Omental fat pad (tissue), 4 donors: ENCODE data around the gene HDAC5. TPM values are rescaled to one million over a fixed set of nuclear protein-coding genes. Genes with fewer than 3 reads are reported as not detected.
"Not testable (repeated sequence)": the region's sequence is repeated elsewhere in the genome, so short reads cannot be mapped to it uniquely, and the experiment has no call there.

Source experiments
- ATAC-seq: fragments of 150-250 bp; one replicate; pipeline ENCODE4 v1.9.1; 2016; ENCODE audit warnings: mild to moderate bottlenecking, moderate library complexity; ENCODE audit not compliant: low FRiP score
- DNase-seq: peaks from one replicate; pipeline ENCODE4 v3.0.0-alpha.2; 2019; ENCODE audit warnings: low spot score
- total RNA-seq, 4 donors: library from RNA; depleted of rRNA; stranded (reverse); fragments of >200 nt; gene quantifications; one replicate each; pipeline ENCODE4 v1.1.0, GENCODE V29; 2016
- TF ChIP-seq, protein P1 (sequence below), 3 donors: fragments of 450-650 bp; IDR thresholded peaks; one replicate each; pipeline ENCODE4 v1.5.1; 2016 to 2017; ENCODE audit warnings: antibody characterized with exemption in 3 of 3, mild to moderate bottlenecking in 3 of 3, moderate library complexity in 2 of 3

The HDAC5 gene
- total RNA-seq, 4 donors from 2014 or later, result 52.5 to 91.9 (median 62.4) TPM

DNA sequence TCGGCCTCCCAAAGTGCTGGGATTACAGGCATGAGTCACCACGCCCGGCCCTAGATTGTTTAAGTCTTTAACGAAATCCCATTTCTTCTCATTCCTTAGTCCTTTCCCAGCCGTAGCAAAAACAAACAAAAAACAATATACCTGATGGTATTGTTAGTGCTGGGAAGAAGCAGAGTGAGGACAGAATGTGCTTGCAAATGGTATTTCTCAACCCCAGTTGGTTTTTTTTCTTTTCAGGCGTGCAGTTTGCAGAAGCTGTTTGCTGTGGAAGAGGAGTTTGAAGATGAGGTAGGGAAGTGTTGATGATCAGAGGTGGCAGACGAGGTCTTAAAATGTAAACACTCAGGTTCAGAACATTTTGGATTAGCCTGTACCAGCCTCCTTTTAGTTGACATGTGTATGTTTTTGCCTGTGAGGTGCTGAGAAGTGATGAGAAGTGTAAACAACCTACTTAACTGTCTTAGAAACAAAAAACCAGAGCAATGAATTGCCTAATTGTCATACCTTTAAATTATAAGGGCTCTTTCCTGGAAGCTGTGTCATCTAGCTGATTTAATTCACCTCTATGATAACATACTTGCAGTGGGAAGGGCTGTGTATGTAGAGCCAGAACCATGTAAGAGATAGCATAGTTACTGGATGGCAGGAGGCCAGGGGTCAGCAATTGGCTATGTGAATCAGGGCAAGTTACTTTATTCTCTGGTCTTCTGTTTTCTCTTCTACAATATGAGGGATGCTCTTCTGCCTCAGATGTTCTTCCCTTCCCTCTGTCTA lies 21.7 kb upstream of the HDAC5 start:
- ATAC-seq, result peak; percentile 77
- DNase-seq, result peak; percentile 57
- TF ChIP-seq, protein P1, sequence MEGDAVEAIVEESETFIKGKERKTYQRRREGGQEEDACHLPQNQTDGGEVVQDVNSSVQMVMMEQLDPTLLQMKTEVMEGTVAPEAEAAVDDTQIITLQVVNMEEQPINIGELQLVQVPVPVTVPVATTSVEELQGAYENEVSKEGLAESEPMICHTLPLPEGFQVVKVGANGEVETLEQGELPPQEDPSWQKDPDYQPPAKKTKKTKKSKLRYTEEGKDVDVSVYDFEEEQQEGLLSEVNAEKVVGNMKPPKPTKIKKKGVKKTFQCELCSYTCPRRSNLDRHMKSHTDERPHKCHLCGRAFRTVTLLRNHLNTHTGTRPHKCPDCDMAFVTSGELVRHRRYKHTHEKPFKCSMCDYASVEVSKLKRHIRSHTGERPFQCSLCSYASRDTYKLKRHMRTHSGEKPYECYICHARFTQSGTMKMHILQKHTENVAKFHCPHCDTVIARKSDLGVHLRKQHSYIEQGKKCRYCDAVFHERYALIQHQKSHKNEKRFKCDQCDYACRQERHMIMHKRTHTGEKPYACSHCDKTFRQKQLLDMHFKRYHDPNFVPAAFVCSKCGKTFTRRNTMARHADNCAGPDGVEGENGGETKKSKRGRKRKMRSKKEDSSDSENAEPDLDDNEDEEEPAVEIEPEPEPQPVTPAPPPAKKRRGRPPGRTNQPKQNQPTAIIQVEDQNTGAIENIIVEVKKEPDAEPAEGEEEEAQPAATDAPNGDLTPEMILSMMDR (IDR thresholded peaks at IDR 0.05), result no peak

DNA sequence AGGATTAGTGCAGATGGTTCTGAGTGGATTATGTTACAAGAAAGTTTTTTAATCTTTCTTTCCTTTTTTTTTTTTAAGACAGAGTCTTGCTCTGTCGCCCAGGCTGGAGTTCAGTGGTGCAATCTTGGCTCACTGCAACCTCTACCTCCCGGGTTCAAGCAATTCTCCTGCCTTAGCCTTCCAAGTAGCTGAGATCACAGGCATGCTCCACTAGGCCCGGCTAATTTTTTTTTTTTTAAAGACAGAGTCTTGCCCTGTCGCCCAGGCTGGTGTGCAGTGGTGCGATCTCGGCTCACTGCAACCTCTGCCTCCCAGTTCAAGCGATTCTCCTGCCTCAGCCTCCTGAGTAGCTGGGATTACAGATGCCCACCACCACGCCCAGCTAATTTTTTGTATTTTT lies 20.5 kb upstream of the HDAC5 start:
- not testable (repeated sequence) for DNase-seq, ATAC-seq

DNA sequence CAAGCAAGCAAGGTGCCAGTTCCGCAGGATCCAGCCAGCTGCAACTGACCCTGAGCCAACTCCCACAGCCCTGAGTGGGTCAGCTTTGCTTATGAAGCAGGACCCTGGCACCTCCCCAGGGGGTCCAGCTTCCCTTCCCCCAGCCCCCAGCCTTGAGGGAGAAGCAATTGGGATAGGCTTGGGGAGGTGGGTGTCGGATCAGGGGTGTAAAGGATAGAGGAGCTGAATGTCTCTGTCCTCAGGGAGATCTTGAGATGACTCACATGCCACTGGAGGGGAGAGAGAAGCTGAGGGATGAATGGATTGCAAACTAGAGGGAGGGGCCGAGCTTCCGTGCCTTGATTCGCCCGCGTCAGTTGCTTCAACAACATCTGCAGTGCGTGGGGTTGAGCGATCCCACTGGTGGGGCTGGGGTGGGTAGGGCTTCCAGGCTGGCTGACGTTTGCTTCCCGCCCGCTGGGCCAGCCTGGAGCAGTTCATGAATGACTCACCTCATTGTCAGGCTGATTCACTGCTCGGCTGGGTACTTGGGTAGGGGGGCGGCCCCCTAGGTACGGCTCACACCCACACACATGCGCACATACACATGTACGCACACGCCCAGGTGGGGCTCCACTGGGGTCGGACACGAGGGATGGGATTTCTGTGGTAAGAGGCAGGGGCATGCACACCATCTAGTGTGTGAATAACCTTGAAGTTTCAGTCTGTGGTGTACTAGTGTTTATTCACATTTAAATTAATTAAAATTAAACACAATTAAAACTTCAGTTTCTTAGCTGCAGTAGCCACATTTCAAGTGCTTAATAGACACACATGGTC lies 14.7 kb upstream of the HDAC5 start:
- TF ChIP-seq, protein P1 (IDR thresholded peaks at IDR 0.05), result no peak
- ATAC-seq (peak; percentile 98), DNase-seq (peak; percentile 71)

DNA sequence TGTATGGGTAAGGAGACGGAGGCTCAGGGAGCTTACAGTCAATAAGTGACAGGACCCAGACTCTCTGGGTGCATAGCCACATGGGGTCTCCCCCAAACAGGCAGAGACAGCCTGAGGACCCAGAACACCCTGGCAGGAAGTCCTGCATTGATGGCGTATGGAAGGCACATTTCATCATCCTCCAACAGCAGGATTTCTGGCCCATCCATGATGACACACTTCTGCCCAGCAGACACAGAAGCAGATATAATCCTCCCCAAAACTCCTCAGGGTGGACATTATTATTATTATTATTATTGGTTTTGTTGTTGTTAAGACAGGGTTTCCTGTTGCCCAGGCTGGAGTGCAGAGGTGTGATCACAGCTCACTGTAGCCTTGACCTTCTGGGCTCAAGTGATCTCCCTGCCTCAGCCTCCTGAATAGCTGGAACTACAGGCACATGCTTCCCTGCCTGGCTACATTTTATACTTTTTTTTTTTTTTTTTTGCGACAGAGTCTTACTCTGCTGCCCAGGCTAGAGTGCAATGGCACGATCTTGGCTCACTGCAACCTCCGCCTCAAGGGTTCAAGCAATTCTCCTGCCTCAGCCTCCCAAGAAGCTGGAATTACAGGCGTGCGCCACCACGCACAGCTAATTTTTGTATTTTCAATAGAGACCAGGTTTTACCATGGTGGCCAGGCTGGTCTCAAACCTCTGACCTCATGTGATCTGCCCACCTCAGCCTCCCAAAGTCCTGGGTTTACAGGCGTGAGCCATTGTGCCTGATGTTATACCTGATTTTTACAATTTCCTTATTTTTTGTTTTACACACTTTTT lies 11.5 kb upstream of the HDAC5 start:
- no peak for ATAC-seq
- TF ChIP-seq, protein P1 (IDR thresholded peaks at IDR 0.05), result no peak
- DNase-seq, result no peak

DNA sequence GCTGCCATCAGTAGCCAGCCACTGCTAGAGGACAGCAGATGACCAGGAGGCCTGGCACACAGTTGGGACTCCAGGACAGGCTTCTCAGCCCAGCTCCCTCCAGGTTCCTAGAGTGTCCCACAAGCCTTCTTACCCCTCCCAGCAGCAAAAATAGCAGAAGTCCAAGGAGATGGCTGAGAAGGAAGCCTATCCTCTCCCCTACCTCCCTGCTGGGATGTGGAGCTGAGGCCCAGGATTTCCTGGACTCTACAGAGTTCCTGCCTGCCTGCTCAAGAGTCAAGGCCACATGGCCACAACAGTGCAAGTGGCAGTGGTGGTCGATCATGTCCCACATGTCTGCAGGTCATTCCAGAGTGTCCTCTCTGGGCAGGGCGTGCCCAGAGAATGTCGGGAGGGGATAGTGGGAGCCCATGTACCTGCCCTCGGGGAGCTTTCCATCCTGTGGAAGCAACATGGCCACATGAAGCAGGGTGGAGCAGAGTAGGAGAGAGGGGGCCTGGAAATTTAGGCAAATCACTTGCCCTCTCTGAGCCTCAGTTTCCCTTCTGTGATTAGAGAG lies 10.6 kb upstream of the HDAC5 start:
- TF ChIP-seq, protein P1 (IDR thresholded peaks at IDR 0.05), result no peak
- ATAC-seq, result no peak
- no peak for DNase-seq

DNA sequence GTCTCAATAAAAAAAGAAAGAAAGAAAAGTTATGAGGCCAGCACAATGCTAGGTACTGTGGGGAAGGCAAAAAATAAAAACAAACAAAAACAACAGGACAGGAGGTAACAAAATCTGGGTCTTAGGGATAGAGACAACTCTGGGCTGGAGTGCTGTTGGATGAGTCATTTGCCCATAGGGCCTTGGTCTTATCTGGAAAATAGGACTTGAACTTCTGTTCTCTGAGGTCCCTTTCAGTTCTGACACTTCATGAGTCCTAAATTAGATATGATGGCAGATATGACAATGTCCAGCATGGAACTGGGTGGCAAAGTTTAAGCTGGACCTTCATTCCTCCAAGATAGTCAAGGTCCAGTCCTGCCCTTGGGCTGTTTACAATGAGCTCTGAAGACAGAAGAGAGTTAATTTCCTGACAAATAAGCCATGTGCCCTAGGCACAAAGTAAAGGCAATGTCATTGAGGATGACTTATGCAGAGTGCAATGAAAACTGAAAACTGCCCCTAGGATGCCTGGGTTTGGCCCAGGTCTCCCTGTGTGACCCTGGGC lies 8.9 kb upstream of the HDAC5 start:
- DNase-seq, result no peak
- TF ChIP-seq, protein P1 (IDR thresholded peaks at IDR 0.05), result no peak
- no peak for ATAC-seq

DNA sequence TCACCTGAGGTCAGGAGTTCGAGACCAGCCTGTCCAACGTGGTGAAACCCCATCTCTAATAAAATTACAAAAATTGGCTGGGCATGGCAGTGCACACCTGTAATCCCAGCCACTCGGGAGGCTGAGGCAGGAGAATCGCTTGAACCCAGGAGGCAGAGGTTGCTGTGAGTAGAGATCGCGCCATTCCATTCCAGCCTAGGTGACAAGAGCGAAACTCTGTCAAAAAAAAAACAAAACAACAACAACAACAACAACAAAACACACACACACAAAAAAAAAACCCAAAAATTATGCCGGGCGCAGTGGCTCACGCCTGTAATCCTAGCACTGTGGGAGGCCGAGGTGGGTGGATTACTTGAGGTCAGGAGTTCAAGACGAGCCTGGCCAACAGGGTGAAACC lies 7.9 kb upstream of the HDAC5 start:
- ATAC-seq, result not testable (repeated sequence)

More for the DNA sequence above, 7.9 kb upstream of the HDAC5 start:
- DNase-seq, result not testable (repeated sequence)
